ENCODE measurements around the gene ETS2.
"Not testable (repeated sequence)": the region's sequence is repeated elsewhere in the genome, so short reads cannot be mapped to it uniquely, and the experiment has no call there.

Gene ETS2

GRCh38 chr21:38840456-38841300, 34.9 kb downstream of the ETS2 start:
- no peak for DNase-seq

GRCh38 chr21:38841472-38841871, 35.7 kb downstream of the ETS2 start:
- DNase-seq: no peak

GRCh38 chr21:38842079-38842478, 36.4 kb downstream of the ETS2 start:
- DNase-seq: no peak

GRCh38 chr21:38843379-38843778, 37.6 kb downstream of the ETS2 start:
- no peak for DNase-seq

- DNase-seq: no peak
Observed at GRCh38 chr21:38843806-38844503, 38.2 kb downstream of the ETS2 start.

- DNase-seq: not testable (repeated sequence)
Observed at GRCh38 chr21:38845374-38845773, 39.6 kb downstream of the ETS2 start.

- no peak for DNase-seq
Observed at GRCh38 chr21:38847556-38847955, 41.8 kb downstream of the ETS2 start.

- DNase-seq: no peak
Observed at GRCh38 chr21:38848187-38848609, 42.5 kb downstream of the ETS2 start.

- no peak for DNase-seq
Observed at GRCh38 chr21:38849776-38850175, 44.0 kb downstream of the ETS2 start.

- DNase-seq: no peak
Observed at GRCh38 chr21:38850277-38850951, 44.7 kb downstream of the ETS2 start.

GRCh38 chr21:38851101-38851500, 45.4 kb downstream of the ETS2 start:
- DNase-seq: no peak

- DNase-seq: no peak
Observed at GRCh38 chr21:38852278-38852677, 46.5 kb downstream of the ETS2 start.

GRCh38 chr21:38852708-38853107, 47.0 kb downstream of the ETS2 start:
- no peak for DNase-seq

GRCh38 chr21:38853421-38853919, 47.7 kb downstream of the ETS2 start:
- DNase-seq: no peak

- no peak for DNase-seq
Observed at GRCh38 chr21:38857152-38857825, 51.6 kb downstream of the ETS2 start.

GRCh38 chr21:38858026-38858811, 52.5 kb downstream of the ETS2 start:
- DNase-seq: no peak

- no peak for DNase-seq
Observed at GRCh38 chr21:38858812-38859205, 53.1 kb downstream of the ETS2 start.

GRCh38 chr21:38859852-38860251, 54.1 kb downstream of the ETS2 start:
- DNase-seq: no peak

- no peak for DNase-seq
Observed at GRCh38 chr21:38861056-38861455, 55.3 kb downstream of the ETS2 start.

- DNase-seq: peak; percentile 38
Observed at GRCh38 chr21:38861989-38862683, 56.4 kb downstream of the ETS2 start.

GRCh38 chr21:38863291-38863690, 57.6 kb downstream of the ETS2 start:
- DNase-seq: no peak
